Esophagus squamous epithelium (tissue), 5 donors: ENCODE data around the gene HHIPL1. TPM values are rescaled to one million over a fixed set of nuclear protein-coding genes. Genes with fewer than 3 reads are reported as not detected.

Experiments
- DNase-seq: peaks from one replicate; lab custom pipeline; 2025; lab: John Stamatoyannopoulos, UW
- H3K27ac ChIP-seq, 4 donors: fragments of 200-600 bp; sonication (generic); one replicate each; pipeline ENCODE4 v1.5.1; 2016 to 2019; ENCODE audit warnings: mild to moderate bottlenecking in 1 of 4
- H3K27me3 ChIP-seq, 4 donors: fragments of 200-600 bp; sonication (generic); 1 replicate in 3 of 4; 2 replicates in 1 of 4; pipeline versions ENCODE4 v1.5.1 to v1.6.0; 2017 to 2021; ENCODE audit warnings: antibody characterized with exemption in 1 of 4
- H3K36me3 ChIP-seq, 3 donors: fragments of 200-600 bp; sonication (generic); one replicate each; pipeline ENCODE4 v1.5.1; 2016 to 2019
- H3K4me1 ChIP-seq, 3 donors: fragments of 200-600 bp; sonication (generic); one replicate each; pipeline ENCODE4 v1.5.1; 2017 to 2019
- H3K4me3 ChIP-seq, 4 donors: fragments of 200-600 bp; sonication (generic); 1 replicate in 3 of 4; 2 replicates in 1 of 4; pipeline ENCODE4 v1.5.1; 2016 to 2019; ENCODE audit warnings: mild to moderate bottlenecking in 2 of 4, moderate library complexity in 1 of 4
- H3K9me3 ChIP-seq, 3 donors: fragments of 200-600 bp; sonication (generic); one replicate each; pipeline ENCODE4 v1.5.1; 2016 to 2019
- POLR2A ChIP-seq, 4 donors: fragments of 450-650 bp; IDR thresholded peaks; one replicate each; pipeline ENCODE4 v1.6.1; 2017; ENCODE audit warnings: antibody characterized with exemption in 4 of 4, mild to moderate bottlenecking in 4 of 4, moderate library complexity in 3 of 4
- WGBS, 2 donors: methylation state at CpG; one replicate each; pipeline ENCODE4 v1.1.5; 2018; 5-methylcytosine and 5-hydroxymethylcytosine counted together
- intact Hi-C: fragments of 100-400 bp; cut with DNase I; formaldehyde crosslinking; loops from one replicate; pipeline ENCODE4 v1.15.0; 2022
- total RNA-seq, 4 donors: library from RNA; depleted of rRNA; stranded (reverse); fragments of >200 nt; gene quantifications; one replicate each; pipeline ENCODE4 v1.1.0, GENCODE V29; 2016
- TF ChIP-seq, protein P1 (sequence below), 6 experiments: fragments of 450-650 bp in 4 of 6; fragments of 200-600 bp in 2 of 6; sonication (generic) in 2 of 6; IDR thresholded peaks; one replicate each; pipeline ENCODE4 v1.5.1; 2016 to 2019; ENCODE audit warnings: antibody characterized with exemption in 6 of 6, mild to moderate bottlenecking in 4 of 6, moderate library complexity in 4 of 6
- donor health status: DM: yes; HTN: yes; CAD: no.

The HHIPL1 gene
- total RNA-seq, 4 donors from 2014 or later = 0.22 to 1.3 (median 0.59) TPM; not detected in 1

DNA sequence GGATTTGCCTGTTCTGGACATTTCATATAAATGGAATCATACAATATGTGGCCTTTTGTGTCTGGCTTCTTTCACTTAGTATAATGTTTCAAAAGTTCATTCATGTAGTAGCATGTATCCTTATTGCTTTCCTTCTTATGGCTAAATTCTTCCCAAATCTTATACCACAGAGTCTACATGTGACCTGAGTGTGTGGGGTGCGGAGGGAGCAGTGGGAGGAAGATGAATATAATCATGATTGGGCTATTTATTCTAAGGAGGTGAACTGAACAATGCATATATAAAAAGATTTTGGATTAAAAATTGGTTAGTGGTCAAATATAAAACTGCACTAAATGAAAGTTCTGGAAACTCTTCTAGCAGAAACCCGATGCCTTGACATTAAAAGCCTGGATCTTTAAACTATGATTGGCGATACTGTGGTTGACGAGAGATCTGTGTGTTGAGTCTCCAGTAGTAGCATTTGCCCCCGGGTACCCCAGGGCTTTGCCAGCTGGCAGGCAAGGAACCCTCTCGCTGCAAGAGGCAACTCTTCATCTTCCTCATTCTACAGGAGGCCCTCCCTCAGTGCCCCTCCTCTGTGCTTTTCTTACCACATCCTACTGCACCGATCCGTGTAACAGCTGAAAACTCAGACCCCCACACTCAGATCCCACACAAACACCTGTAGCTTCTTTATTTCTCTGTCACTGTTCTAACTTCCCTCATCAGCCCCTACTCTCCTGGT, 41.8 kb downstream of the HHIPL1 start:
- no peak overlapping the region for H3K4me3 ChIP-seq
- peaks cover 11 to 19% (median 12%) of the 10 kb centered on the region in 3 donors for H3K4me1 ChIP-seq
- intact Hi-C loops = no loop called here
- no peaks in the 10 kb centered on the region for H3K9me3 ChIP-seq
- H3K36me3 ChIP-seq = no peaks in the 10 kb centered on the region
- DNase-seq = no peak
- TF ChIP-seq, protein P1, sequence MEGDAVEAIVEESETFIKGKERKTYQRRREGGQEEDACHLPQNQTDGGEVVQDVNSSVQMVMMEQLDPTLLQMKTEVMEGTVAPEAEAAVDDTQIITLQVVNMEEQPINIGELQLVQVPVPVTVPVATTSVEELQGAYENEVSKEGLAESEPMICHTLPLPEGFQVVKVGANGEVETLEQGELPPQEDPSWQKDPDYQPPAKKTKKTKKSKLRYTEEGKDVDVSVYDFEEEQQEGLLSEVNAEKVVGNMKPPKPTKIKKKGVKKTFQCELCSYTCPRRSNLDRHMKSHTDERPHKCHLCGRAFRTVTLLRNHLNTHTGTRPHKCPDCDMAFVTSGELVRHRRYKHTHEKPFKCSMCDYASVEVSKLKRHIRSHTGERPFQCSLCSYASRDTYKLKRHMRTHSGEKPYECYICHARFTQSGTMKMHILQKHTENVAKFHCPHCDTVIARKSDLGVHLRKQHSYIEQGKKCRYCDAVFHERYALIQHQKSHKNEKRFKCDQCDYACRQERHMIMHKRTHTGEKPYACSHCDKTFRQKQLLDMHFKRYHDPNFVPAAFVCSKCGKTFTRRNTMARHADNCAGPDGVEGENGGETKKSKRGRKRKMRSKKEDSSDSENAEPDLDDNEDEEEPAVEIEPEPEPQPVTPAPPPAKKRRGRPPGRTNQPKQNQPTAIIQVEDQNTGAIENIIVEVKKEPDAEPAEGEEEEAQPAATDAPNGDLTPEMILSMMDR (IDR thresholded peaks at IDR 0.05) = no peak
- TF ChIP-seq POLR2A (IDR thresholded peaks at IDR 0.05) = no peak
- WGBS, 2 donors = 65 to 75% methylated on average over 8 of the region's 8 CpGs
- peaks cover 0 to 56% (median 0%) of the 10 kb centered on the region in 4 donors for H3K27me3 ChIP-seq
- H3K27ac ChIP-seq = no peak overlapping the region

DNA sequence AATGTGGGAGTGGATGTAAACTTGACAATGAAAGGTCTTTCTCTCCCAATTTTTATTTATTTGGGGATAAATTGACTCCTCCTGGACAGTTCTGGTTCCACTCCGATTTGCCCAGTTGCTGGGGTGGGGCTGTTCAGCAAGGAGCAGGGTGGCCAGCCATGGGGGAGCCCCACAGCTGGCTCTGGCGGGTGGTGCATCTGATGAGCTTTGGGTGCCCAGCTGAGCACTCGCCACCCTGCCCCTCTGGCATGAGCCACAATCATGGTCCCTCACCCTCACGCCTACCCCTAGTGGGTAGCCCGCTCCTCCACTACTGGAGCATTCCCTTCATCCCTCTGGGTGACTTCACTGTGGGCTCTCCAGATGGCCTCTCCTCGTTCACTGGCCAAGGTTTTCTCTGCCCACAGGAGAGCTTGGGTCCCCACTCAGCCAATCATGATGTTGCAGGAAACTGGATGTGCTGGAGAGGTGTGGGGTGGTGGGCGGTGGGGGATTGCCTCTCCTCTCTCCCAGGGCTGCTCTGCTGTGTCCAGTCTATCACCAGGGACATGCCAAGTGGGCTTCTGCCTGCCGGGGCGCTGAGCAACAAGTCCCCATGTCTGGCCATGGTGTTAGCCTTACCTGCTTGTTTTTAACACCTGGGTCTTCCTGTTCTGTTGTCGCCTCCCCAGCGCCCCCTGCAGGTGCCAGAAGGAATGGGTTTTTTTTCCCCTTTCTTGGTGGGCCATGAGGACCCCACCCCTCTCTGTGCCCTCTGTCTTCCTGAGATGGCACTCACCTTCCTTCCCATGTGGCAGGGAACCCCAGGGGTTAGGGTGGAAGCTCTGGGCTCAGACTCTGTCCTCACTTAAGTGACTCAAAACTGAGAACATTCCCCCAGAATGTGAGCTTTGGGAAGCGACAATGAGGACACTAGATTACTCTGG, 42.6 kb downstream of the HHIPL1 start:
- intact Hi-C loops = no loop called here
- H3K27ac ChIP-seq = no peak overlapping the region
- no peak overlapping the region for H3K4me3 ChIP-seq
- no peaks in the 10 kb centered on the region for H3K36me3 ChIP-seq
- TF ChIP-seq, protein P1 (IDR thresholded peaks at IDR 0.05) = peak; percentile 22 to 55 (median 33)
- TF ChIP-seq POLR2A (IDR thresholded peaks at IDR 0.05) = no peak
- H3K4me1 ChIP-seq = peaks cover 11 to 18% (median 12%) of the 10 kb centered on the region in 3 donors
- peaks cover 0 to 56% (median 0%) of the 10 kb centered on the region in 4 donors for H3K27me3 ChIP-seq
- no peak for DNase-seq
- H3K9me3 ChIP-seq = no peaks in the 10 kb centered on the region
- 53 to 57% methylated on average over 8 to 12 of the region's 12 CpGs for WGBS, 2 donors

DNA sequence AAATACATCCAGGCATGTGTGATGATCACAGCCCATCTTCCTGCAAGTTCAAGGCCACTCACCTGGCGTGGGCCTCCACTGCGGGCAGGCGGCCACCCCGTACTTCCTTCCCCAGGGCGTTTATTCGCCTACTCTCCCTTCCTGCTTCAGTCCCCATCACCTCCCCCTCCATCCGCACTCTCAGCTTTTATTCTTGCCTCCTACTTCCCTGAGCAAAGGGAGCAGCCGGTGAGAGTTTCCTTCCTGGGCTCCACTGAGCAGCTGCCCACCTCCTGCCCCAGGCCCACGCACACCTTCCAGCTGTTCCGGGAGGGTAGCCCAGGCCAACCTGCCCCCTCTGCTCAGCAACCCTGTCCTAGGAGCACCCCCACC, 43.3 kb downstream of the HHIPL1 start:
- no peaks in the 10 kb centered on the region for H3K9me3 ChIP-seq
- H3K4me1 ChIP-seq = peaks cover 7 to 12% (median 7%) of the 10 kb centered on the region in 3 donors
- no peaks in the 10 kb centered on the region for H3K36me3 ChIP-seq
- TF ChIP-seq POLR2A (IDR thresholded peaks at IDR 0.05) = no peak
- TF ChIP-seq, protein P1 (IDR thresholded peaks at IDR 0.05) = no peak
- intact Hi-C loops = no loop called here
- no peak overlapping the region for H3K27ac ChIP-seq
- peaks cover 0 to 56% (median 0%) of the 10 kb centered on the region in 4 donors for H3K27me3 ChIP-seq
- WGBS, 2 donors = 47 to 62% methylated on average over 10 of the region's 10 CpGs
- no peak for DNase-seq
- H3K4me3 ChIP-seq = no peak overlapping the region

DNA sequence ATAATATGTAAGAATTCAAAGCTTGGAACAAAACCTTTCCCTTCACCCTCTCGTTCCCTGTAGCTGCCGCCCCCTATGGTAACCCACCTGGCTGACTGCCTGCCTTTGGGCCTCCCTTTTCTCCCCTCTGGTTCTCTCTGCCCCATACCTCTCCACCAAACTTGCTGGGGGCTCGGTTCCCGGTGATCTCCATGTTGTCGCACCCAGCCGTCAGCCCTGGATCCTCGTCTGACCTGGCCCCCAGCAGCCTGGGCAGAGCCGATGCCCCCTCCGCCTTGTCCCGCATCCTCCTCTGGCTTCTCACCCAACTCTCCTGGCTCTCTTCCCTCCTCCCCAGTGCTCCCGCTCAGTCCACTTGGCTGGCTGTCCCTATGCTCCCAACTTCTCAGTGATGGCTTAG, 43.7 kb downstream of the HHIPL1 start:
- TF ChIP-seq POLR2A (IDR thresholded peaks at IDR 0.05) = no peak
- TF ChIP-seq, protein P1 (IDR thresholded peaks at IDR 0.05) = no peak
- no peak for DNase-seq
- whole genome bisulfite sequencing, 2 donors = 84 to 88% methylated on average over 11 of the region's 11 CpGs

More for the DNA sequence above, 43.7 kb downstream of the HHIPL1 start:
- H3K9me3 ChIP-seq = no peaks in the 10 kb centered on the region
- H3K4me1 ChIP-seq = peaks cover 4 to 7% (median 4%) of the 10 kb centered on the region in 3 donors
- H3K4me3 ChIP-seq = no peak overlapping the region
- no peak overlapping the region for H3K27ac ChIP-seq
- H3K27me3 ChIP-seq = peaks cover 0 to 56% (median 0%) of the 10 kb centered on the region in 4 donors
- intact Hi-C loops = no loop called here
- H3K36me3 ChIP-seq = no peaks in the 10 kb centered on the region
